Measurements from ENCODE around the gene GATA3.

DNA sequence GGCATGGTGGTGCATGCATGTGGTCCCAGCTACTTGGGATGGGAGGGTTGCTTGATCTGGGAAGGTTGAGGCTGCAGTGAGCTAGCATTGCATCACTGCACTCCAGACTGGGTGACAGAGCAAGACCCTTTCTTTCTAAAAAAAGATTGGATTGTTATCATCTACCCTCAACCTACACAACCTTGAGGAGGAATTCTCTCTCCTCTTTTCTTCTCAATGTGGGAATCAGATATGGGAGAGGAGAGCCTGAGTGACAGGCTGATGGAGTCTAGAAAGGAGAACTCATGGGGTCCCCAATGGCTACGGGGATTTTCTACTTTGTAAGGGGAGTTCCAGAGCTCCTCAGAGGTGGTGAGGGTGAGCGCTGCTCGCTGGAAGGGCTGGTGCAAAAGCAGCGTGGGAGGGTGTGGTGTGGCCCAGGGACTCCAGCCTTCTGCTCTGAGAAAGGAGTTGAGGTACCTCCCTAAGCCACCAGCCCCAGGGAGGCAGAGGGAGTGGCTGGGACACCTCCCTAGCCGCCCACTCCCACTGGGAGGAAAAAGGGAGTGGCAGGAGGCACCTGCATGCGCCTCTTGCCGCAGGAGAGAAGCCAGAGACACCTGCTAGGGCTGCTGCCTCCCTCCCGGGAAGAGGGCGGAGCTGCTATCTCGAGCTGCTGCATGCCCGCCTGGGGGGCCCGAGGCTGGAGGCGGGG is 48.4 kb downstream of the GATA3 start:
- TF ChIP-seq, protein P1, sequence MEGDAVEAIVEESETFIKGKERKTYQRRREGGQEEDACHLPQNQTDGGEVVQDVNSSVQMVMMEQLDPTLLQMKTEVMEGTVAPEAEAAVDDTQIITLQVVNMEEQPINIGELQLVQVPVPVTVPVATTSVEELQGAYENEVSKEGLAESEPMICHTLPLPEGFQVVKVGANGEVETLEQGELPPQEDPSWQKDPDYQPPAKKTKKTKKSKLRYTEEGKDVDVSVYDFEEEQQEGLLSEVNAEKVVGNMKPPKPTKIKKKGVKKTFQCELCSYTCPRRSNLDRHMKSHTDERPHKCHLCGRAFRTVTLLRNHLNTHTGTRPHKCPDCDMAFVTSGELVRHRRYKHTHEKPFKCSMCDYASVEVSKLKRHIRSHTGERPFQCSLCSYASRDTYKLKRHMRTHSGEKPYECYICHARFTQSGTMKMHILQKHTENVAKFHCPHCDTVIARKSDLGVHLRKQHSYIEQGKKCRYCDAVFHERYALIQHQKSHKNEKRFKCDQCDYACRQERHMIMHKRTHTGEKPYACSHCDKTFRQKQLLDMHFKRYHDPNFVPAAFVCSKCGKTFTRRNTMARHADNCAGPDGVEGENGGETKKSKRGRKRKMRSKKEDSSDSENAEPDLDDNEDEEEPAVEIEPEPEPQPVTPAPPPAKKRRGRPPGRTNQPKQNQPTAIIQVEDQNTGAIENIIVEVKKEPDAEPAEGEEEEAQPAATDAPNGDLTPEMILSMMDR (IDR thresholded peaks at IDR 0.05) = no peak
- TF ChIP-seq, protein P2, sequence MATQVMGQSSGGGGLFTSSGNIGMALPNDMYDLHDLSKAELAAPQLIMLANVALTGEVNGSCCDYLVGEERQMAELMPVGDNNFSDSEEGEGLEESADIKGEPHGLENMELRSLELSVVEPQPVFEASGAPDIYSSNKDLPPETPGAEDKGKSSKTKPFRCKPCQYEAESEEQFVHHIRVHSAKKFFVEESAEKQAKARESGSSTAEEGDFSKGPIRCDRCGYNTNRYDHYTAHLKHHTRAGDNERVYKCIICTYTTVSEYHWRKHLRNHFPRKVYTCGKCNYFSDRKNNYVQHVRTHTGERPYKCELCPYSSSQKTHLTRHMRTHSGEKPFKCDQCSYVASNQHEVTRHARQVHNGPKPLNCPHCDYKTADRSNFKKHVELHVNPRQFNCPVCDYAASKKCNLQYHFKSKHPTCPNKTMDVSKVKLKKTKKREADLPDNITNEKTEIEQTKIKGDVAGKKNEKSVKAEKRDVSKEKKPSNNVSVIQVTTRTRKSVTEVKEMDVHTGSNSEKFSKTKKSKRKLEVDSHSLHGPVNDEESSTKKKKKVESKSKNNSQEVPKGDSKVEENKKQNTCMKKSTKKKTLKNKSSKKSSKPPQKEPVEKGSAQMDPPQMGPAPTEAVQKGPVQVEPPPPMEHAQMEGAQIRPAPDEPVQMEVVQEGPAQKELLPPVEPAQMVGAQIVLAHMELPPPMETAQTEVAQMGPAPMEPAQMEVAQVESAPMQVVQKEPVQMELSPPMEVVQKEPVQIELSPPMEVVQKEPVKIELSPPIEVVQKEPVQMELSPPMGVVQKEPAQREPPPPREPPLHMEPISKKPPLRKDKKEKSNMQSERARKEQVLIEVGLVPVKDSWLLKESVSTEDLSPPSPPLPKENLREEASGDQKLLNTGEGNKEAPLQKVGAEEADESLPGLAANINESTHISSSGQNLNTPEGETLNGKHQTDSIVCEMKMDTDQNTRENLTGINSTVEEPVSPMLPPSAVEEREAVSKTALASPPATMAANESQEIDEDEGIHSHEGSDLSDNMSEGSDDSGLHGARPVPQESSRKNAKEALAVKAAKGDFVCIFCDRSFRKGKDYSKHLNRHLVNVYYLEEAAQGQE (IDR thresholded peaks at IDR 0.05; ENCODE audit: insufficient read depth in 1 of 2, low read depth in 2 of 2, low read length in 1 of 2) = no peak
